KMS-11 (cell line): ENCODE measurements around the gene GPD1.

ENCODE experiments used
- H2AFZ ChIP-seq: fragments of 200-600 bp; sonication (generic); 2 replicates; pipeline ENCODE4 v1.6.1; 2016; ENCODE audit warnings: antibody characterized with exemption, mixed run types, low read depth
- H3K27ac ChIP-seq: fragments of 200-600 bp; sonication (generic); 2 replicates; pipeline ENCODE4 v1.6.1; 2016; ENCODE audit warnings: mild to moderate bottlenecking, mixed run types
- H3K27me3 ChIP-seq: fragments of 200-600 bp; sonication (generic); 2 replicates; pipeline ENCODE4 v1.6.1; 2017; ENCODE audit warnings: mild to moderate bottlenecking, low read depth, mixed run types, moderate library complexity; ENCODE audit not compliant: insufficient read depth
- H3K36me3 ChIP-seq: fragments of 200-600 bp; sonication (generic); 2 replicates; pipeline ENCODE4 v1.6.1; 2017; ENCODE audit warnings: mild to moderate bottlenecking, mixed run types; ENCODE audit not compliant: insufficient read depth
- H3K4me1 ChIP-seq: fragments of 200-600 bp; sonication (generic); 2 replicates; pipeline ENCODE4 v1.6.1; 2016; ENCODE audit warnings: mild to moderate bottlenecking, low read depth, mixed run types; ENCODE audit not compliant: poor library complexity, severe bottlenecking
- H3K4me2 ChIP-seq: fragments of 200-600 bp; sonication (generic); 2 replicates; pipeline ENCODE4 v1.7.0; 2016; ENCODE audit warnings: mild to moderate bottlenecking, mixed run types
- H3K4me3 ChIP-seq: fragments of 200-600 bp; sonication (generic); IDR thresholded peaks from 2 replicates; pipeline ENCODE4 v1.6.1; 2017; ENCODE audit warnings: low read depth, low read length, mixed read lengths; ENCODE audit not compliant: insufficient read depth
- H3K79me2 ChIP-seq: fragments of 200-600 bp; sonication (generic); 2 replicates; pipeline ENCODE4 v1.6.1; 2016; ENCODE audit warnings: low read depth, mixed run types; ENCODE audit not compliant: insufficient read depth
- H3K9ac ChIP-seq: fragments of 200-600 bp; sonication (generic); 2 replicates; pipeline ENCODE4 v1.6.1; 2016; ENCODE audit warnings: mild to moderate bottlenecking, mixed run types
- H4K20me1 ChIP-seq: fragments of 200-600 bp; sonication (generic); 2 replicates; pipeline ENCODE4 v1.6.1; 2016; ENCODE audit warnings: mild to moderate bottlenecking, mixed run types; ENCODE audit not compliant: insufficient read depth
- CTCF ChIP-seq: fragments of 200-600 bp; sonication (generic); conservative IDR thresholded peaks from 2 replicates; pipeline ENCODE4 v1.6.1; 2017; ENCODE audit warnings: low read depth, mild to moderate bottlenecking, antibody characterized with exemption, low read length, moderate library complexity, mixed read lengths

The GPD1 gene

GRCh38 chr12:50097952-50098351 is 5.9 kb upstream of the GPD1 start:
- H3K27ac ChIP-seq = no peak overlapping the region
- H4K20me1 ChIP-seq = no peaks in the 10 kb centered on the region
- H2AFZ ChIP-seq = no peak overlapping the region
- H3K4me2 ChIP-seq = no peak overlapping the region
- no peaks in the 10 kb centered on the region for H3K27me3 ChIP-seq
- no peak for TF ChIP-seq CTCF
- H3K79me2 ChIP-seq = no peaks in the 10 kb centered on the region
- peaks cover 13% of the 10 kb centered on the region; the same call in 1 of the 2 replicates for H3K36me3 ChIP-seq
- no peaks in the 10 kb centered on the region for H3K4me1 ChIP-seq
- no peak overlapping the region for H3K4me3 ChIP-seq
- no peak overlapping the region for H3K9ac ChIP-seq

GRCh38 chr12:50099302-50100008 is 4.4 kb upstream of the GPD1 start:
- Histone ChIP-seq H4K20me1 (no peaks in the 10 kb centered on the region), H3K27ac (no peak overlapping the region), H3K36me3 (peaks cover 13% of the 10 kb centered on the region; the same call in 1 of the 2 replicates), H3K79me2 (no peaks in the 10 kb centered on the region), H3K4me3 (no peak overlapping the region), H3K27me3 (no peaks in the 10 kb centered on the region), H2AFZ (no peak overlapping the region), H3K9ac (no peak overlapping the region), H3K4me2 (no peak overlapping the region), H3K4me1 (peaks cover 10% of the 10 kb centered on the region)
- no peak for TF ChIP-seq CTCF

- Histone ChIP-seq H3K27me3 (no peaks in the 10 kb centered on the region), H2AFZ (no peak overlapping the region), H3K4me1 (peaks cover 10% of the 10 kb centered on the region), H3K36me3 (peaks cover 6% of the 10 kb centered on the region; the same call in 1 of the 2 replicates), H3K4me2 (no peak overlapping the region), H3K79me2 (no peaks in the 10 kb centered on the region), H3K9ac (no peak overlapping the region), H3K4me3 (no peak overlapping the region), H3K27ac (no peak overlapping the region), H4K20me1 (no peaks in the 10 kb centered on the region)
- TF ChIP-seq CTCF = no peak
Measured at GRCh38 chr12:50100561-50100960, 3.2 kb upstream of the GPD1 start.

GRCh38 chr12:50101663-50102062 is 2.1 kb upstream of the GPD1 start:
- Histone ChIP-seq H3K27ac (no peak overlapping the region), H3K9ac (no peak overlapping the region), H3K27me3 (no peaks in the 10 kb centered on the region), H3K4me2 (no peak overlapping the region), H3K4me1 (peaks cover 10% of the 10 kb centered on the region), H2AFZ (no peak overlapping the region), H3K79me2 (no peaks in the 10 kb centered on the region), H3K36me3 (peaks cover 6% of the 10 kb centered on the region; the same call in 1 of the 2 replicates), H3K4me3 (no peak overlapping the region), H4K20me1 (no peaks in the 10 kb centered on the region)
- peak; percentile 14; the same call in 1 of the 2 replicates for TF ChIP-seq CTCF
